ENCODE results near the gene UNC5C. TPM values are rescaled to one million over a fixed set of nuclear protein-coding genes. Genes with fewer than 3 reads are reported as not detected.

The UNC5C gene
- total RNA-seq, 1 experiment from 2014 or later: 0.11 TPM

DNA sequence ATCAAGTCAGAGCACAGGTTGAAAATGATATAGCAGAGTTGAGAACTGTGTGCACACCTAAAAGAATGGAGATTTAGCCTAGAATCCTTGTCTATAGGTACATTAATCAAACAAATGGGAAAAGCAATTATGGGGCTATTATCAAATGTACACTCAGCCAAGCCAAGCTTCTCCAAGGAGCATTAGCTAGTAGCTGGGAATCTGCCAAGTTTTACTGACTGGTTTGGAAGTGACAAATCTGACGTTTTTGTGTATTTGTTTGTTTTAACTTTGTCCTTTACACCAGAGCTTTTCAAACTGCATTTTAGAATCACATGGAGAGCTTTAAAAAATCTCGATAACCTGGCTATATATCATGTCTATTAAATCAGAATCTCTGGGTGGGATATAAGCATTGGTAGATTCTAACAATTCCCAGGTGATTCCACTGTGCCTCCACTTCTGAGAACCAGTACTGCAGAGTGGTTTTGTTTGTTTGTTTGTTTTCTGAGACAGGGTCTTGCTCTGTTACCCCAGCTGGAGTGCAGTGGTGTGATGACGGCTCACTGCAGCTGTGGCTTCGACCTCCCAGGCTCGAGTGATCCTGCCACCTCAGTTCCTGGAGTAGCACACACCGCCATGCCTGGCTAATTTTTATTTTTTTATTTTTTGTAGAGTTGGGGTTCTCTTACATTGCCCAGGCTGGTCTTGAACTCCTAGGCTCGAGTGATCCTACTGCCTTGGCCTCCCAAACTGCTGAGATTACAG lies 279.8 kb downstream of the UNC5C start:
- no peak for DNase-seq (ENCODE audit: low read depth)

DNA sequence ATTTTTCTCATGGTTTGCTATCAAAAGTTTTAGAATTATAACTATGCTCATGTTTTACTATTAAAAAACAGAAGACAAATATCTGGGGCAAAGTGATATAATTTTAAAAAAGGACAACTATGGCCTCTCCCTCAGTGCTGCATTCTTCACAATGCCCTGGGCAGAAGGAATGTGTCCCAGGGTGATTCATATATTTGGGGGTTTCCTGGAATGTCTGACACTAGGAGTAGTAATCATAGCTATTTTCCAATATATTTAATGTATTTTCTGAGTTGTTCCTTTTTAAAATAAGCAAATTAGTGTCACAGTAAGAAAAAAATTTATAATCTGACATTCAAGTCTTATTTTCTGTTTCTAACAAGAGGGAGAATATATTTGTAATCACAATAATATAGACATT lies 281.7 kb downstream of the UNC5C start:
- peak; percentile 65 for DNase-seq (ENCODE audit: low read depth)

DNA sequence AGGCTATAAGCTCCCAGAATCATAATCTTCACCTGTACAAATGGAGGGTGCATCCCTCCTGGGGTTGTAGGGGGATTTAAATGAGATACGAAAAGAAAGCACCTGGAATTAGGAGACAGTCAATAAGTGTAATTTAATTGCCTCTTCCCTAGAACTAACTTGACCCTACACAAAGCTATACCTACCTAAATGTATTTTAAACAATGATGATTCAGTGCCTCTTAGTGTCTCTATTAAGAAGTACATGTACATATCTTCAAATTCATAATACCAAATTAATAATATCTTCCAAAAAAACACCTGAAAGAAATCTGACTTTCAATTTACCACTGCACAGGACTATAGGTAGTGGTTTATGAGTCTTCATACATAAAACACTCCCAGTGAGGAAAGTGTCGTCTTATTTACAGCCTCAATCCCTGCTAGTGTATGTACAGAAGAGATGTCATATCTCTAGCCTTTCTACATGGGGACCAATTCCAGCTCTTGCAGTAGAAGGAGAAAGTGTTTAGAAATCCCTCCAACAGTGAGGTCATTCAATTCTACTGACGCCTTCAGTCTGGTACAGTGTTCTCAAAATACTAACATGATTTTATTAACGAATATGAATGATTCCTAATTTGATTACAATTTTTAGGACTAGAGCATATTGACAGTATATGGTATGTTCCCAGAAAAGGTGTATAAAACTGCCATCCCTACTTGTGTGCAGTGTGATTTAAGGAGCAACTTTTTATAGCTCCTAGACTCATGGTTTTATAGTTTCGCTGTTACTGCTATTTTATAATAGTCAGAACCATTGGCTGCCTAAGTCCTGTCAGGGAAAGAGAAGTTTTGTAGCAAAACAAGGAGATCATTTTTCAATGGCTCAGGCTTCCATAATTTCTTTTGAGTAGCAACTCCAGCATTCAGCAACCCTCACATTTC lies 282.7 kb downstream of the UNC5C start:
- DNase-seq (ENCODE audit: low read depth): no peak

DNA sequence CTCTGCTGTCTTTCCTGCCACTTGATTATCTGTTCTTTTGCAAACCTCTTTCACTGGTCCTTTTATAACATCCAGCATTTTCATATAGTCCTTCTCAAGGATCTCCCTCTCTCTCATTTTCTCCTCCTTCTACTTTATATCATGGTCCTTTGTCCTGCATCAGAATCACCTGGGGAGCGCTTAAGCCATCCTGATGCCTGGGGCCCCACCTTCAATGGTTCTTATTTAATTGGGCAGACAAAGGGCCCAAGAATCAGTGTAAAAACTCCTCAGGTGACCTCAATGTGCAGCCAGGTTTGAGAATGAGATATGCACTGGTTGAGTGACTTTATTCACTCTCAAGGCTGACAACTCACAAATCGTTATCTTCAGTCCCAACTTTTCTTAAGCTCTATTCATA lies 283.9 kb downstream of the UNC5C start:
- no peak for DNase-seq (ENCODE audit: low read depth)

DNA sequence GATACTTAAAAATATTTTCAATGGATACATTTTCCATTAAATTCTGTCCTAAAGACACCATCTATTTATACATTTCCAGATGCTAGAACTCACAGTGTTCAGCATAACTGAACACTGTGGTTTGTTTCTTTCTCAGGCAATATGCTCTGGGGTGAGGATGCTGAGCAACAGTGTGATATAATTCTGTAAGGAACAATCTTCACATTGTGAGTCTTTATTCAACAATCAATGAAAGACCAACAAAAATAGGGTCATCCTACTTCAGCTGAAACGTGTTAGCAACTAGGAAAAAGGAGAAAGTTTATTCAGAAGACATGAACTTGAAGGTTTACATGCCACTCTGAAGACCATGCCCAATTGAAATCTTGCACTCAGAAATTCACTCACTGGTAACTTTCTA lies 284.8 kb downstream of the UNC5C start:
- no peak for DNase-seq (ENCODE audit: low read depth)

DNA sequence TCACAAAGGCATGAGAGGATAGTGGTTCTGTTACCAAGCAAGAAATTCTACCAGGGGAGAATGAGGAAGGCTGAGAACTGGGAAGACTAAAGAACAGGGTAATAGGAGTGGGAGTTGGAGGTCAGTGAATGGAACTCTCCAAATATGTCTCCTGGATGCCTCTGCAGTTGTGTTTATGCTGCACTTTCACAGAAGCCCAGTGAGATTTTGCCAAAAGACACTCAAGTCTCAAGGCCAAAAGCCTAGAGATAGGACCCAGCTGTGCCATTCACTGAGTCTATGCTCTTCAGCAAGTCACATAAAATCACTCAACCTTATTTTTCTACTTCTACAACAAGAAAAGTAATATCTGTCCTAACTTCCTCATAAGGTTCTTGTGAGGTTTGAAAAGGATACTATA lies 285.4 kb downstream of the UNC5C start:
- DNase-seq (ENCODE audit: low read depth): no peak

DNA sequence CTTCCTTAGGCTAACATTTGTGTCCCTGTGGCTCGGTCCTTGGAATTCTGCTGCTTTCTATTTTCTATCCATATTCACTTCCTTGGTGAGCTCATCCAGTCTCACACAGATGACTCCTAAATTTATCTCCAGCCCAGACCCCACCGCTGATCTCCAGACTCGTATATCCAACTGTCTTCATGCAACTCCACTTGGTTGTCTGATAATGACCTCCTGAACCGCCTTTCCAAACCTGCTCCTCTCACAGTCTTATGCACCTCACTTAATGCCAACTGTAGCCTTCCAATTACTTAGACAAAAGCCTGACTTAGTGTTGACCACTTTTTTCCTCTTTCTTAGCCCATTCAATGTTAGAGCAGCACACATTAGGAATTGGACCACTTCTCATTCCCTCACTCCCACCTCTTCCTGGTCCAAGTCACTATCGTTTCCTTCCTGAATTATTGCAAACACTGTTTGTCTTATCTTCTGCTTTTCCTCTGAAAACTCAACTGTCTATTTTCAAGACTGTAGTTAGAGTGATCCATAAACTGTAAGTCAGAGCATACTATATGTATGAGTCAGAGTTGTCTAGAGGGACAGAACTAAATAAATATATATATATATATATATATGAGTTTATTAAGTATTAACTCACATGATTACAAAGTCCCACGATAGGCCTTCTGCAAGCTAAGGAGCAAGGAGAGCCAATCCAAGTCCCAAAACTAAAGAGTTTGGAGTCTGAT lies 292.5 kb downstream of the UNC5C start:
- DNase-seq (ENCODE audit: low read depth): peak; percentile 2

DNA sequence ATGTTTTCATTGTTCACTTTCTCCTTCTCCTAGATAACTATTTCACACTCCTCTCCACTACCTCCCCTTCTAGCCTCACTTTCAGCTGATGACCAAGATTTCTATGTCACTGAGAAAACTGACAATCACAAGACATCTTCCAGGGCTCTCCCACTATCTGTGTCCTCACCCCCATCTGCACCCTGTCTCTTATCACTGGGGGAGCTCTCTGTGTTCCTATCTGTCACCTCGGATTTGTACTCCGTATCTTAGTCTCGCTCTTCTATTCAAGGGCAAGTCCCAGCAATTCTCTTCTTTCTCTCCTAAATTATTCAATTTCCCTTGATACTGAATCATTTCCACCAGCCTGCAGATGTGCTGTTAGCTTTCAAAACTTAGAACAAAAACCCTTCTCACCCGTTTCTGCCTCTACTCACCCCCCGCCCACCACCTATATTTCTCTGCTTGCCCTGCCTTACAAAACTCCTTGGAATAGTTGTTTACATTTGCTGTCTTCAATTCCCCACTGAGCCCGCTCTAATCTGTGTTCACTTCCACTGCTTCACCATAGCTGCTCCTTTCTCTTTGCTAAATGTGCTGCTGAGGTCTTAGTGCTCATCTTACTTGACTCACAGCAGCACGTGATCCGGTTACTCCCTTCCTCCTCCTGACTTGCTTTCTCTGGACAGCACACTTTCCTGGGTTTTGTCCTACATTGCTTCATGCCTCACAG lies 293.2 kb downstream of the UNC5C start:
- DNase-seq (ENCODE audit: low read depth): peak; percentile 74

DNA sequence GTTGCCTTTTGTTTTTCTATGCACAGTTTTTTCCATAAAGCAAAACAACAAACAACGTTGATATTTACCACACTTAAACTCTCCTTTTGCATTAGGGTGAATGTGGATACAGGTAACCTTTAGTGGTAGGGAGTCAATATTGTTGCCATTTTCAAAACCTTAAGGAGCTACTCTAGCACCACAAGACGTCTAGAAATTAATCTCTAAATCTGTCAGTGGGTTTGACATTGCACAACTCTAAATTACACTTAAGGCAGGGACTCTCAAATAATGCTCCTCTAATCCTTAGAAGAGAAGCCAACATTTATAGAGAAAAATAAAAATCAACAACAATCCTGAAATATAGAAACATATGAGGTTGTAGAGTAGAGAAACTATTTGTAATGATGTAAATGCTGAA lies 297.2 kb downstream of the UNC5C start:
- DNase-seq (ENCODE audit: low read depth): no peak

DNA sequence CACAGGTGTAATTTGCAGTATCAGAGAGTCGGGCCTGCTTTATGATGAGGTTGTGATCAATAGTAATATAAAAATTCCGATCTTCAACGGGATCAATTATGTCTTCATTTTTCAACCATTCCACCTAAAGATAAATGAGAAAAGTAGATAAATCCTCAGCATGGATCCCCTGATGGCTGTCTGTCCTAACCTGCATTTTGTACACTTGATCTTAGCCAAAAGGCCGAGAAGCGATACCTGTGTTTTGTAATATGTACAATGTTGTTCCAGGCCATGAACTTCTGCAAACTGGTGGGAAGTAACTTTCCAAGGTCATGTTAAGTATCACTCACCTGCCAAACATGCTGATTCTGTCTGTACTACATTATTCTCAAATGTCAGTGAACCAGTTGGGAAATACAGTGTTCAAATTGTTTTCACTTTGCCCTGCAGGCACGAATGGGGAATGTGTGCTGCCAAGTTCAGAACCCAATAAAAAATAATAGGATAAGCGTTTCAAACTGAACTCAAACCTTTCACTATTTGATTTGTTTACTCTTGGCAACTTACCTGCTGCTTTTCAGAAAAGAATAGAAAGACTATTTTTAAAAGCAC lies 298.1 kb downstream of the UNC5C start:
- DNase-seq (ENCODE audit: low read depth): no peak

DNA sequence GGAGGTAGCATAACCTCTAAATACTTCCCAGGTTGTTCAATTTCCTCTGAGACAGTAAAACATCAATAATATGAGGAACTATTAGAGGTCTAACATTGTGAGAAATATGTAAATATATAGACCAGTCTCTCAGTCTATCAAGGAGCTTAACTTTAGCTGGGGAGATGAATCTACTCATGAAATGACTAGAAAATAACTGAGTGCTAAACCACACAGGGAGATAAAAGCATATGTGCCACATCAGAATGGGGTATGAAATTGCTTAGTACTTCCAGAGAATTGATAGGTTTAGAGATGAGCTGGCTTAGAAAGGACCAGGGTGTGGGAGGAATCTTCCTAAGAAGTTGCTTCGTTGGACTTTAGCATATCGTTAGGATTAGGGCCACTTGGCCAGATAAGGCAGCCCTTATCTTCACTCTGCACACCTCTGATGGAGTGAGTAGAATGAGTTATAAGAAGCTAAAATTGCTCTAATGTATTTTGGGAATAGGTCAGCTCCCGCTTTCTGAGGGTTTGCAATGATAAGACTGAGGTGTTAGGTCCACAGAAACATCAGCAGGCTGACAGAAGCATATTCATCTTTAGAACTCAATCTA lies 299.2 kb downstream of the UNC5C start:
- DNase-seq (ENCODE audit: low read depth): no peak

DNA sequence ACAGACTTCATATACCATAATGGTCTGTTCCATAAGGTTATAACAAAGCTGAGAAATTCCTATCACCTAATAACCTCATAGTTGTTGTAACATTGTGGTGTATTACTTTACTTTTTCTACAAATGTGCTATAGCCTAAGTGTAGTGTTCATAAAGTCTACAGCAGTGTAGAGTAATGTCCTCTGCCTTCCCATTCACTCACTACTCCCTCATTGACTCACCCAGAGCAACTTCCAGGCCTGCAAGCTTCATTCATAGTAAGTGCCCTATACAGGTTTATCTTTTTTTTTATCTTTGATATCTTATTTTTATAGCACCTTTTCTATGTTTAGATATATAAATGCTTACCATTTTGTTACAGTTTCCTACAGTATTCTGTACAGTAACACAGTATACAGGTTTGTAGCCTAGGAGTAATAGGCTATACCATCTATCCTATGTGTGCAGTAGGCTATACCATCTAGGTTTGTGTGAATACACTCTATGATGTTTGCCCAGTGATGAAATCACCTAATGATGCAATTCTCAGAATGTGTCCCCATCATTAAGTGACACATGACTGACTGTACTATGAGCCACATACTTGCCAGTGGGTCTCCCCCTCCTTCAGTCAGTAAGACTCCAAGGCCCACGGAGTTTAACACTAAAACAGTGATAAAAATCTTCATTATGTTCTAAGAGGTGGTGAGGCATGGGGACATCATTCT lies 299.9 kb downstream of the UNC5C start:
- peak; percentile 27 for DNase-seq (ENCODE audit: low read depth)

DNA sequence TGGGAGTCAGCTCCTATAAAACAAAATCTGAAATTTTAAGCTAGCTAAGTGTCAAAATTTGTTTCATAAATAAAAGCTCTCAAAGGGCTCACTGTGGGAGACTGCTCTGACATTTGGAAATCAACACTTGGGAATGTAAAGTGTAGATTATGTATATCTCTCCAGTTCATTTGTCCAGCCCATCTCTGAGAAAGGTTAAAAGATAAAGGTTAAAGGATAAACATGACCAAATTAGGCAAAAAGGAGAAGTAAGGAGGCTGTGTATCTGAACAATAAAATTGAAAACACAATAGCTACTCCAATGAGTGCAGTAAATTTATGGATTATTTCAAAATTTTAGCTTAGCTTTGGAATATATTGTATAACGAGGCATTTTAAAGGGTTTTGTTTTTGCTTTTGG lies 304.9 kb downstream of the UNC5C start:
- no peak for DNase-seq (ENCODE audit: low read depth)

DNA sequence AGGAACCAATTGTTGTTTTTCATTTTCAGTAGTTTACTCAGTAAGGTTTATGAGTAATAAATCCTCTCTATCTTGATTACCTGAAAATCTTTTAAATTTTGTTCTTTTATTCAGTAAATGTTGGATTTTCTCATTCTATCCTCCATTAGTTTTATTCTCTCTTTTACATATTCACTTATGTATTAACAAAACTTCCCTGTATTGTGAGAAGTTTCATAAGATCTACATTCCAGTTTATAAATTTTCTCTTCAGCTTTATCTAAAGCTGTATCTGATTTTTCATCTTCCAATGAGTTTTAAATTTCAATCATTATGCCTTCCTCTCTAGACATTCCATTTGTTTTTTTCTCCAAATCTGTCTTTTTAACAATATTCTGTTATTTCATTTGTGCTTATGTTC lies 310.2 kb downstream of the UNC5C start:
- no peak for DNase-seq (ENCODE audit: low read depth)

DNA sequence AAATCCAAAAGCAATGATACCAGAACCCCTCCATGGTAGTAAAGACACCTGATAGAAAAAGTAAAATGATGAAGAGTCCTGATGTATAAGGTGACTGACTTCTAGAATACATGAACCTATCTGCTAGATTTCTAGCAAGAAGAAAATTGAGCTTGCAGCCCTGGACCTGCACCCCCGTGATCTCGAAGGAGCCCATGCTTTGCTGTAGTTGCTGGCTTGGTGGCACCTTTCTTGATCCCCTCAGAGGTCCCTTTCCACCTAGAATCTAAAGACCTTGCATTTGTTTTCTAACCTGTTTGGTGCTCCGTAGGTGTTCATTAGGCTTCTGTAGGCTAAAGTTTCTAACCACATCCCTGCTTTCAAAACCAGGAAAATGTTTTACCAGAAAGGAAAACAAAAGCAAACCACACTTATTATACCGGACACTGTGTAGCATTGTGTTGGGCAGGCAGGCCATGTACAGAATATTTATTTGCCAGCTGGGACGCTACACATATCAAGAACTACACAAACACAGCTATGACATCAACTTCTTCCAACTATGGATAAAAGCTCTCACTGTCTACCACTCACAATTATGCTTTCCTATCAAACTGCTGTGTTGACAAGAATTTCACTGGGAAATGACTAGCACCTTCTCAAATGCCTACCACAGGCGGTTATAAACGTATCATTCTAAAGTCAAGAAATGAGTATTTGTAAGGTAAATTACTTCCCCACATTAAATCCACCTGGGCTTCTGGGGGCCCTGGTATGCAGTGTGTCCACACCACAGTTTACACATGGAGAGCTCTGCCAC lies 316.2 kb downstream of the UNC5C start:
- DNase-seq (ENCODE audit: low read depth): peak; percentile 3

DNA sequence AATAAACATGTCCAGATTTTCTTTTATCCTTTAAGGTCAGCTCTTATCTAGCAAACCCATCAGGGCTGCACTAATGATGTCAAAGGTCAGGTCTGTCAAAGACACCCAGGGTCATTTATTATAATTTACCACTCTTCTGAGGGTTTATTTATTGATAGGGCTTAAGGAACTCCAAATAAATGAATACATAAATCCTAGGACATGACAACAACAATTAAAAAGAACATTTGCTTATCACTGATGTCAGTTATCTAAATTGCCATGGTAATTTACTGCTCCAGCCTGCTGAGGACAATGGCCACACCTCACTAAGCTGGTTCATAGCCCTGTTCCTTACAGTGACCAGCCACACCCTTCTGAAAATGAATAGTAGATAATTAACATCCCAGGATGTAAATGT lies 317.1 kb downstream of the UNC5C start:
- DNase-seq (ENCODE audit: low read depth): no peak

DNA sequence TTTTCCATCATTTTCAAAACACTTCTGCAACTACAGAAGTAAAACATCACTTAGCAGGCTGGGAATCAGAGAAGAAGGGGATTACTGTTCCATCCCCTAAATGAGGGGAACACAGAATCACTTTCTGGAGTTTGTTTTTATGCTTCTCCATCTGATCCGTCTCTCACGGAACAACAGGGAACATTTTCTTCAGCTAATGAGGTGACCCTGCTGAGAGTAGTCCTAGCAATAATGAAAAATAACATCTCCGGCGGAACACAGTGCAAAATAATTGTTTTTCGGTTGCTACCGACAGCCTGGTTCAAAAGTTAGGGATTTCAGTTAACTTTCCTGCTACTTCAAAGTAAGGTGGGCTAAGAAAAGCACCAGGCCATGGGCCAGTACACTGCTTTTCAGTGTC lies 322.9 kb downstream of the UNC5C start:
- no peak for DNase-seq (ENCODE audit: low read depth)

DNA sequence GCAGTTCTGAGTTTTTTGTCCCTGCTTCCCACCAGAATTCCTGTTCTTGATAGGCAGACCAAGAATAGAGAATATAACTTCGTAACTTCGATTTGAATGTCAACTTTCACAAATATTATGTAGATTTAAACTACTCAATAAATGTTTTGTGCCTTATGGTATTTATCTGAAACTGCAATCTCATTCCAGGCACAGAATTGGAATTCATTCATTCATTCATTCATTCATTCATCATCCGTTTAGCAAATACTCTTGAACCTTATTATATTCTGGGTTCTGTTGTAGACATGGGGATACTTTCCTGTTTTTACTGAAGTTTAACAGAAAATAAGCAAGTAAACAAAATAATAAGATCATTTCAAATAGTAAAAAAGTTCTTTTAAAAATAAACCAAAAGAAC lies 324.4 kb downstream of the UNC5C start:
- DNase-seq (ENCODE audit: low read depth): no peak
